Neural cell (in vitro differentiated cells): ENCODE measurements around the gene GARIN5A. TPM values are rescaled to one million over a fixed set of nuclear protein-coding genes. Genes with fewer than 3 reads are reported as not detected.

Experiments
- H2AFZ ChIP-seq: fragments of 200-600, 300-800 bp; sonication (generic), shearing (Covaris generic); 2 replicates; pipeline ENCODE4 v1.6.0; 2014; ENCODE audit warnings: low read depth, mild to moderate bottlenecking, antibody characterized with exemption, low read length, moderate library complexity
- H3F3A ChIP-seq: fragments of 200-600 bp; shearing (Covaris generic); 2 replicates; pipeline ENCODE4 v1.6.1; 2016; ENCODE audit warnings: mild to moderate bottlenecking, moderate library complexity, mixed read lengths, antibody characterized with exemption, low read length; ENCODE audit not compliant: insufficient read depth, poor library complexity, severe bottlenecking
- H3K27ac ChIP-seq: fragments of 200-600, 300-800 bp; sonication (generic), shearing (Covaris generic); 2 replicates; pipeline ENCODE4 v1.5.1; 2014; ENCODE audit warnings: mild to moderate bottlenecking, low read length, moderate library complexity
- H3K27me3 ChIP-seq: fragments of 300-800, 200-600 bp; sonication (generic), shearing (Covaris generic); 2 replicates; pipeline ENCODE4 v1.6.0; 2014; ENCODE audit warnings: mild to moderate bottlenecking, low read depth, low read length, moderate library complexity; ENCODE audit not compliant: insufficient read depth
- H3K36me3 ChIP-seq: fragments of 300-800, 200-600 bp; sonication (generic), shearing (Covaris generic); 2 replicates; pipeline ENCODE4 v1.5.1; 2014; ENCODE audit warnings: mild to moderate bottlenecking, antibody characterized with exemption, low read length, moderate library complexity; ENCODE audit not compliant: insufficient read depth
- H3K4me2 ChIP-seq: fragments of 300-800, 200-600 bp; sonication (generic), shearing (Covaris generic); 2 replicates; pipeline ENCODE4 v1.6.0; 2014; ENCODE audit warnings: mild to moderate bottlenecking, low read length
- H3K4me3 ChIP-seq: fragments of 300-800, 200-600 bp; sonication (generic), shearing (Covaris generic); 2 replicates; pipeline ENCODE4 v1.5.1; 2014; ENCODE audit warnings: mild to moderate bottlenecking, low read length, moderate library complexity
- H3K79me2 ChIP-seq: fragments of 200-600 bp; shearing (Covaris generic); replicated peaks from 2 replicates; pipeline ENCODE4 v1.6.0; 2014; ENCODE audit warnings: mild to moderate bottlenecking, low read length, moderate library complexity; ENCODE audit not compliant: insufficient read depth
- H3K9ac ChIP-seq: fragments of 300-800, 200-600 bp; sonication (generic), shearing (Covaris generic); 2 replicates; pipeline ENCODE4 v1.6.1; 2016; ENCODE audit warnings: mild to moderate bottlenecking, low read length, mixed read lengths
- H3K9me2 ChIP-seq: fragments of 200-600 bp; shearing (Covaris generic); 2 replicates; pipeline ENCODE4 v1.6.1; 2016; ENCODE audit warnings: mild to moderate bottlenecking, low read length, mixed read lengths; ENCODE audit not compliant: insufficient read depth
- H3K9me3 ChIP-seq: fragments of 200-600, 300-800 bp; sonication (generic), shearing (Covaris generic); 2 replicates; pipeline ENCODE4 v1.6.1; 2016; ENCODE audit warnings: mild to moderate bottlenecking, mixed run types, low read length, moderate library complexity, mixed read lengths
- H4K20me1 ChIP-seq: fragments of 200-600 bp; shearing (Covaris generic); 2 replicates; pipeline ENCODE4 v1.6.1; 2016; ENCODE audit warnings: mild to moderate bottlenecking, mixed run types; ENCODE audit not compliant: insufficient read depth
- EP300 ChIP-seq: fragments of 450-650 bp; conservative IDR thresholded peaks from 2 replicates; pipeline ENCODE4 v1.6.1; 2014; ENCODE audit warnings: antibody characterized with exemption, mild to moderate bottlenecking, moderate library complexity; ENCODE audit not compliant: poor library complexity, severe bottlenecking
- EZH2 ChIP-seq: fragments of 200-600, 300-800 bp; shearing (Covaris generic), sonication (generic); IDR thresholded peaks from 2 replicates; pipeline ENCODE4 v1.6.1; 2014; ENCODE audit warnings: antibody characterized with exemption, low read length, borderline replicate concordance, mild to moderate bottlenecking; ENCODE audit not compliant: insufficient read depth, poor library complexity, severe bottlenecking
- MXI1 ChIP-seq: fragments of 450-650 bp; conservative IDR thresholded peaks from 2 replicates; pipeline ENCODE4 v1.6.1; 2014; ENCODE audit warnings: antibody characterized with exemption, mild to moderate bottlenecking; ENCODE audit not compliant: poor library complexity, severe bottlenecking
- POLR2AphosphoS5 ChIP-seq: IDR thresholded peaks from 2 replicates; pipeline ENCODE4 v1.6.1; 2012
- RAD21 ChIP-seq: fragments of 450-650 bp; conservative IDR thresholded peaks from 2 replicates; pipeline ENCODE4 v1.6.1; 2014; ENCODE audit warnings: antibody characterized with exemption, mild to moderate bottlenecking, moderate library complexity
- REST ChIP-seq: IDR thresholded peaks from 2 replicates; pipeline ENCODE4 v1.6.1; 2012; ENCODE audit warnings: borderline replicate concordance
- polyA plus RNA-seq: library from polyadenylated mRNA; depleted of rRNA; stranded (reverse); fragments of >200 nt; gene quantifications from 2 replicates; pipeline ENCODE4 v1.2.3, GENCODE V29; 2014
- TF ChIP-seq, protein P1 (sequence below): fragments of 450-650 bp; IDR thresholded peaks from 2 replicates; pipeline ENCODE4 v1.5.1; 2014; ENCODE audit warnings: antibody characterized with exemption, mild to moderate bottlenecking, moderate library complexity; ENCODE audit not compliant: poor library complexity, severe bottlenecking

The GARIN5A gene
- polyA plus RNA-seq, 1 donor from 2014 or later: 3.3 TPM

GRCh38 chr19:50520822-50521465 is 44.3 kb upstream of the GARIN5A start:
- H3K4me2 ChIP-seq: no peak overlapping the region
- H3F3A ChIP-seq: no peaks in the 10 kb centered on the region
- peaks cover 10% of the 10 kb centered on the region for H3K36me3 ChIP-seq
- H2AFZ ChIP-seq: no peak overlapping the region
- H3K27me3 ChIP-seq: no peaks in the 10 kb centered on the region
- no peak overlapping the region for H3K4me3 ChIP-seq
- no peaks in the 10 kb centered on the region for H3K79me2 ChIP-seq
- no peaks in the 10 kb centered on the region for H3K9me2 ChIP-seq
- H3K9ac ChIP-seq: no peak overlapping the region
- no peak overlapping the region for H3K27ac ChIP-seq
- peaks cover 5% of the 10 kb centered on the region for H3K9me3 ChIP-seq
- no peak for TF ChIP-seq EZH2
- no peak for TF ChIP-seq EP300
- H4K20me1 ChIP-seq: peaks cover 5% of the 10 kb centered on the region

DNA sequence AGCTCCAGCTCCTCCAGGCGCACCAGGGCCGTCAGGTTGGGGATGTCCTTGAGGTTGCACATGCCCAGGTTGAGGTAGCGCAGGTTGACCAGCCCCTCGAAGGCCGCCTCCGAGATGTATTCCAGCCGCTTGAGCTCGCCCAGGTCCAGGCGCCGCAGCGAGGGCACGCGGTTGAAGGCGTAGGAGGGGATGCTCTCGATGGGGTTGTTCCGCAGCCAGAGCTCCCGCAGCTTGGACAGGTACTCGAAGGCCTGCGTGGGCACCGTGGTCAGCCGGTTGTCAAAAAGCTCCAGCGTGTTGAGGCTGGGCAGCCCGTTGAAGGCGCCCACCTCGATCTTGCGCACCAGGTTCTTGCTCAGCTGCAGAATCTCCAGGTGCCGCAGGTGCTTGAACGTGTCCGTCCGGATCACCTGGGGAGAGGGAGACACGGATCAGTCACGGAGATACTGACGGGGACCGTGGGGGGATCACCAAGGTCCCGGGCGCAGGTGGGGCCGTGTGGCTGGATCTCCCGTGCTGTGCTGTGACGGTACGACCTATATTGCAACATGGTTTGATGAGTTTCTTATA is 42.4 kb upstream of the GARIN5A start:
- Histone ChIP-seq H3F3A (no peaks in the 10 kb centered on the region), H3K36me3 (peaks cover 10% of the 10 kb centered on the region), H4K20me1 (no peaks in the 10 kb centered on the region), H3K4me2 (no peak overlapping the region), H3K4me3 (no peak overlapping the region), H2AFZ (no peak overlapping the region), H3K9me3 (peaks cover 5% of the 10 kb centered on the region), H3K27ac (no peak overlapping the region), H3K9ac (no peak overlapping the region), H3K27me3 (no peaks in the 10 kb centered on the region), H3K79me2 (no peaks in the 10 kb centered on the region), H3K9me2 (no peaks in the 10 kb centered on the region)
- TF ChIP-seq, protein P1, sequence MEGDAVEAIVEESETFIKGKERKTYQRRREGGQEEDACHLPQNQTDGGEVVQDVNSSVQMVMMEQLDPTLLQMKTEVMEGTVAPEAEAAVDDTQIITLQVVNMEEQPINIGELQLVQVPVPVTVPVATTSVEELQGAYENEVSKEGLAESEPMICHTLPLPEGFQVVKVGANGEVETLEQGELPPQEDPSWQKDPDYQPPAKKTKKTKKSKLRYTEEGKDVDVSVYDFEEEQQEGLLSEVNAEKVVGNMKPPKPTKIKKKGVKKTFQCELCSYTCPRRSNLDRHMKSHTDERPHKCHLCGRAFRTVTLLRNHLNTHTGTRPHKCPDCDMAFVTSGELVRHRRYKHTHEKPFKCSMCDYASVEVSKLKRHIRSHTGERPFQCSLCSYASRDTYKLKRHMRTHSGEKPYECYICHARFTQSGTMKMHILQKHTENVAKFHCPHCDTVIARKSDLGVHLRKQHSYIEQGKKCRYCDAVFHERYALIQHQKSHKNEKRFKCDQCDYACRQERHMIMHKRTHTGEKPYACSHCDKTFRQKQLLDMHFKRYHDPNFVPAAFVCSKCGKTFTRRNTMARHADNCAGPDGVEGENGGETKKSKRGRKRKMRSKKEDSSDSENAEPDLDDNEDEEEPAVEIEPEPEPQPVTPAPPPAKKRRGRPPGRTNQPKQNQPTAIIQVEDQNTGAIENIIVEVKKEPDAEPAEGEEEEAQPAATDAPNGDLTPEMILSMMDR: no peak
- TF ChIP-seq POLR2AphosphoS5: no peak
- TF ChIP-seq RAD21: no peak
- no peak for TF ChIP-seq REST
- no peak for TF ChIP-seq MXI1
